PC-9 (cell line): ENCODE data around the gene TAF6L. TPM values are rescaled to one million over a fixed set of nuclear protein-coding genes. Genes with fewer than 3 reads are reported as not detected.

Source experiments
- BruUV-seq: library from RNA; stranded (reverse); fragments of 400-500 nt; replicated peaks from 2 replicates; lab custom pipeline; 2021; lab: Mats Ljungman, UMichigan
- CTCF ChIA-PET: fragments of 300-600 bp; sonication (Branson Sonifier 250); formaldehyde crosslinking; loops from one replicate; lab custom pipeline; 2022; ENCODE audit warnings: antibody characterized with exemption; lab: Charles Lee
- POLR2A ChIA-PET: fragments of 300-600 bp; sonication (Branson Sonifier 250); formaldehyde crosslinking; loops from one replicate; lab custom pipeline; 2022; ENCODE audit warnings: antibody characterized with exemption; ENCODE audit not compliant: unreplicated experiment; lab: Charles Lee
- DNase-seq, 2 experiments: peaks; one replicate each; pipeline versions ENCODE4 v3.0.0 to v3.0.0-alpha.2; 2015 to 2022; ENCODE audit warnings: mixed read lengths in 1 of 2
- H2AFZ ChIP-seq: fragments of 200-600 bp; sonication (generic); 2 replicates; pipeline ENCODE4 v1.8.1; 2017; ENCODE audit warnings: antibody characterized with exemption
- H3F3A ChIP-seq: fragments of 200-600 bp; sonication (generic); 2 replicates; pipeline ENCODE4 v1.8.1; 2017; ENCODE audit warnings: antibody characterized with exemption, mild to moderate bottlenecking, low read depth; ENCODE audit not compliant: insufficient read depth
- H3K27ac ChIP-seq: fragments of 200-600 bp; sonication (generic); 2 replicates; pipeline ENCODE4 v1.6.1; 2016; ENCODE audit warnings: mixed run types
- H3K27me3 ChIP-seq: fragments of 200-600 bp; sonication (generic); 2 replicates; pipeline ENCODE4 v1.6.1; 2016; ENCODE audit warnings: low read depth, mixed run types; ENCODE audit not compliant: insufficient read depth
- H3K36me3 ChIP-seq: fragments of 200-600 bp; sonication (generic); 2 replicates; pipeline ENCODE4 v1.6.1; 2016; ENCODE audit warnings: low read depth, mixed run types
- H3K4me1 ChIP-seq: fragments of 200-600 bp; sonication (generic); replicated peaks from 2 replicates; pipeline ENCODE4 v1.6.1; 2016; ENCODE audit warnings: mixed run types; ENCODE audit not compliant: insufficient read depth
- H3K4me2 ChIP-seq: fragments of 200-600 bp; sonication (generic); 2 replicates; pipeline ENCODE4 v1.6.1; 2017; ENCODE audit warnings: mixed run types
- H3K4me3 ChIP-seq: fragments of 200-600 bp; sonication (generic); 2 replicates; pipeline ENCODE4 v1.6.1; 2016; ENCODE audit warnings: mixed run types
- H3K79me2 ChIP-seq: fragments of 200-600 bp; sonication (generic); 2 replicates; pipeline ENCODE4 v1.6.1; 2017; ENCODE audit warnings: low read depth, mixed run types
- H3K9me2 ChIP-seq: fragments of 200-600 bp; sonication (generic); 2 replicates; pipeline ENCODE4 v1.8.1; 2017; ENCODE audit warnings: mild to moderate bottlenecking; ENCODE audit not compliant: insufficient read depth
- H3K9me3 ChIP-seq: fragments of 200-600 bp; sonication (generic); 2 replicates; pipeline ENCODE4 v1.8.1; 2016; ENCODE audit warnings: low read depth; ENCODE audit not compliant: insufficient read depth
- H4K20me1 ChIP-seq: fragments of 200-600 bp; sonication (generic); 2 replicates; pipeline ENCODE4 v1.8.1; 2017; ENCODE audit not compliant: insufficient read depth
- EZH2 ChIP-seq: fragments of 200-600 bp; sonication (generic); IDR thresholded peaks from 2 replicates; pipeline ENCODE4 v1.8.0; 2017; ENCODE audit warnings: antibody characterized with exemption, low read depth
- intact Hi-C: fragments of 100-400 bp; cut with micrococcal nuclease; formaldehyde crosslinking; loops from one replicate; pipeline ENCODE4 v1.10.0; 2022; ENCODE audit not compliant: unreplicated experiment
- total RNA-seq: library from RNA; stranded (reverse); gene quantifications from 2 replicates; pipeline ENCODE4 v1.2.3, GENCODE V29; 2021
- TF ChIP-seq, protein P1 (sequence below): fragments of 200-600 bp; sonication (generic); conservative IDR thresholded peaks from 2 replicates; pipeline ENCODE4 v1.6.1; 2017; ENCODE audit warnings: mixed run types, antibody characterized with exemption, mild to moderate bottlenecking, moderate library complexity

The TAF6L gene
- total RNA-seq, 1 experiment from 2014 or later: 31.2 TPM

DNA sequence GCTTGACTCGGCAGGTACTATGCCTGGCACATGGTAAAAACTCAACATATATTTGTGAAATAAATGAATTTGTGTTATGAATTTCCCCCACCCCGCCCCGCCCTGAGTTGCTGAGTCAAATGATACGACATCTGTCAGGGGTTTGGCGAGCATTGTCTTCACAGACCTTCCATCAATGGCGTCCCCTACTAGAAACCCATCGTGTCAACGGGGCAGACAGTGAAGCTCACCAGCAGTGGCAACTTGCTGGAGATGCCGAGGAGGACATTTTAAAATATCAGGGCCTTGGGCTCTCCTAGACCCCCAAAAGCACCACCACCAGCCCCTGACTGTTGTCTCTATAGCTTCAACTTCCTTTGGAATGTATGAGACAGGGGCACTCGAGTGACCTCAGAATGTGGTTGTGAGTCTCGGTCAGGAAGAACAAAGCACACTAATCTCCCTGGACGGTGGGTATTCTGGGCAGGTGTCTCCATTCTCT lies 34.8 kb downstream of the TAF6L start:
- Histone ChIP-seq H2AFZ (peak overlapping the region; percentile 62), H3K4me2 (peak overlapping the region; percentile 76), H3K27ac (peak overlapping the region; percentile 14; the same call in 1 of the 2 replicates), H3K36me3 (peaks cover 23% of the 10 kb centered on the region; the same call in 1 of the 2 replicates), H3K4me1 (peaks cover 20% of the 10 kb centered on the region), H3K27me3 (no peaks in the 10 kb centered on the region), H3K4me3 (peak overlapping the region; percentile 94), H3K9me3 (no peaks in the 10 kb centered on the region), H4K20me1 (no peaks in the 10 kb centered on the region; the same call in 1 of the 2 replicates), H3K79me2 (peaks cover 32% of the 10 kb centered on the region), H3K9me2 (no peaks in the 10 kb centered on the region), H3F3A (peaks cover 31% of the 10 kb centered on the region; the same call in 1 of the 2 replicates)
- TF ChIP-seq, protein P1, sequence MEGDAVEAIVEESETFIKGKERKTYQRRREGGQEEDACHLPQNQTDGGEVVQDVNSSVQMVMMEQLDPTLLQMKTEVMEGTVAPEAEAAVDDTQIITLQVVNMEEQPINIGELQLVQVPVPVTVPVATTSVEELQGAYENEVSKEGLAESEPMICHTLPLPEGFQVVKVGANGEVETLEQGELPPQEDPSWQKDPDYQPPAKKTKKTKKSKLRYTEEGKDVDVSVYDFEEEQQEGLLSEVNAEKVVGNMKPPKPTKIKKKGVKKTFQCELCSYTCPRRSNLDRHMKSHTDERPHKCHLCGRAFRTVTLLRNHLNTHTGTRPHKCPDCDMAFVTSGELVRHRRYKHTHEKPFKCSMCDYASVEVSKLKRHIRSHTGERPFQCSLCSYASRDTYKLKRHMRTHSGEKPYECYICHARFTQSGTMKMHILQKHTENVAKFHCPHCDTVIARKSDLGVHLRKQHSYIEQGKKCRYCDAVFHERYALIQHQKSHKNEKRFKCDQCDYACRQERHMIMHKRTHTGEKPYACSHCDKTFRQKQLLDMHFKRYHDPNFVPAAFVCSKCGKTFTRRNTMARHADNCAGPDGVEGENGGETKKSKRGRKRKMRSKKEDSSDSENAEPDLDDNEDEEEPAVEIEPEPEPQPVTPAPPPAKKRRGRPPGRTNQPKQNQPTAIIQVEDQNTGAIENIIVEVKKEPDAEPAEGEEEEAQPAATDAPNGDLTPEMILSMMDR: no peak
- TF ChIP-seq EZH2: no peak
- POLR2A ChIA-PET: interaction anchor here (0.8 to 1.4 kb wide), 2 partner anchors 26 to 35 kb away, joined by 4 to 20 read pairs; partner anchors contain the start of gene STX5
- no peak for DNase-seq
- intact Hi-C loops: loop anchor here (1.0 to 2.0 kb wide), 2 partner anchors 19 to 26 kb away; partner anchors contain the start of genes STX5, TEX54 and TMEM179B
- BruUV-seq: no TSS peak
- CTCF ChIA-PET: interaction anchor here (0.6 to 0.7 kb wide), 4 partner anchors 35 to 1036 kb away, joined by 3 to 11 read pairs (median 6); no protein-coding TSS in a partner anchor

DNA sequence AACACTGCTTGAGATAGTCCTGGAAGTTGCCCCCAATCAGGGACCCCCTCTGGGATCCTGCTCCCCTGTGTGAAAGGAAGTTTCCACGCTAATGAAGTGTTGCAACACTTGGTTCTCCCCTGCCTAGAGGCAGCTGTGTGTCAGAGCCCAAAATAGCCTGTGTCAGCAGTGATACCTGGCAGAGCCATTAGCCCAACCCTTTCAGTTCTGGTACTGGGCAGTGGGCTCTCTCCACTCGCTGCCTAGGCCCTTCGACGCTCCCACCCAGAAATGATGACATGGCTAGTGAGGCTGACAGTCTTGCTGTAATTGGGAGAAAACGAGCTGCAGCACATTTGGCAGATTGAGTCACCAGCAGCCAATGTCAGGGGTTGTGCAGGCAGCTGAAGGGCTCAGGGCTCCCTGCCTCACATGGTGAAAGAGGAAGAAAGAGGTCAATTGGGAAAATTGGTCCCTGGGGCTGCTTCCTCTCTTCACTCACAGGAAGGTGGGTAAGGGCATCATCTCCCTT lies 35.5 kb downstream of the TAF6L start:
- peak overlapping the region; percentile 76 for H3K4me2 ChIP-seq
- H3K36me3 ChIP-seq: 0 out of 2 replicates have a peak, but pooled peaks cover 16% of the 10 kb centered on the region
- BruUV-seq: no TSS peak
- H3K27ac ChIP-seq: peak overlapping the region; percentile 14; the same call in 1 of the 2 replicates
- no peaks in the 10 kb centered on the region; the same call in 1 of the 2 replicates for H4K20me1 ChIP-seq
- intact Hi-C loops: no loop called here
- peaks cover 37% of the 10 kb centered on the region; the same call in 1 of the 2 replicates for H3F3A ChIP-seq
- no peaks in the 10 kb centered on the region for H3K9me2 ChIP-seq
- H3K4me3 ChIP-seq: no peak overlapping the region
- no peaks in the 10 kb centered on the region for H3K27me3 ChIP-seq
- H3K9me3 ChIP-seq: no peaks in the 10 kb centered on the region
- peaks cover 32% of the 10 kb centered on the region for H3K79me2 ChIP-seq
- peaks cover 20% of the 10 kb centered on the region for H3K4me1 ChIP-seq
- TF ChIP-seq, protein P1: no peak
- no peak for TF ChIP-seq EZH2
- POLR2A ChIA-PET: interaction anchor here (0.7 to 1.4 kb wide), 2 partner anchors 35 to 1005 kb away, joined by 4 to 20 read pairs; no protein-coding TSS in a partner anchor
- DNase-seq: peak in 1 of 2 experiments; percentile 25
- H2AFZ ChIP-seq: no peak overlapping the region
- CTCF ChIA-PET: interaction anchor here (0.6 to 0.7 kb wide), 2 partner anchors 34 to 215 kb away, joined by 3 to 11 read pairs; no protein-coding TSS in a partner anchor

DNA sequence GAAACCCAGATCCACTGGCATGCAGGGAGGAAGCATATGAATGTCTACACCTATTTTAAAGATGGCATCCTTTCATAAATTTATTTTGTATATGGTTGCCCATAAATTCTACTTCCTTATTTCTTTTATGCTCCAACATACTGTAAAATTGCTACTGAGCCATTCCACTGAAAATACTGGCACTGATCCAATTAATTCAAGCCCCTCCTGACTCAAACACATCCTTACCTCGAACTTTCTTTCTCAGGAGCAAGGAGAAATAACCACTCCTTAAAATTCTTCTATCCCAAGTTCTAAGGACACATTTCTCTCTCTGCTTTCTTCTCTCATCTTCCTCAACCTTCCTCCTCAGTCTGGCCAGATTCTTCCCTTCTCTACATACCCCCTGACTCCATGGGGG lies 39.6 kb downstream of the TAF6L start:
- BruUV-seq: no TSS peak

More for the DNA sequence above, 39.6 kb downstream of the TAF6L start:
- no peaks in the 10 kb centered on the region for H3K9me2 ChIP-seq
- no peak overlapping the region for H3K4me3 ChIP-seq
- H2AFZ ChIP-seq: no peak overlapping the region
- TF ChIP-seq, protein P1: no peak
- TF ChIP-seq EZH2: no peak
- ChIA-PET CTCF (no interaction called here), POLR2A (no interaction called here)
- intact Hi-C loops: no loop called here
- H3K27me3 ChIP-seq: no peaks in the 10 kb centered on the region
- peaks cover 8% of the 10 kb centered on the region for H3K4me1 ChIP-seq
- no peak overlapping the region for H3K27ac ChIP-seq
- peaks cover 51% of the 10 kb centered on the region for H3F3A ChIP-seq
- no peaks in the 10 kb centered on the region for H3K9me3 ChIP-seq
- no peaks in the 10 kb centered on the region for H3K79me2 ChIP-seq
- no peak overlapping the region for H3K4me2 ChIP-seq
- H3K36me3 ChIP-seq: no peaks in the 10 kb centered on the region
- no peaks in the 10 kb centered on the region for H4K20me1 ChIP-seq
- DNase-seq: no peak
